HAP-1 (cell line): ENCODE results near the gene CDK8.
"Not testable (repeated sequence)": the region's sequence is repeated elsewhere in the genome, so short reads cannot be mapped to it uniquely, and the experiment has no call there.

ENCODE experiments used
- DNase-seq, 2 experiments: peaks; one replicate each; pipeline ENCODE4 v3.0.0-alpha.2; 2016 to 2020; ENCODE audit warnings: low spot score in 2 of 2
- H3K27me3 ChIP-seq: fragments of 250-450 bp; sonication (Bioruptor Pico); 2 replicates; pipeline ENCODE4 v1.5.1; 2020; ENCODE audit warnings: low read depth, mild to moderate bottlenecking, moderate library complexity
- H3K36me3 ChIP-seq: fragments of 250-450 bp; sonication (Bioruptor Pico); replicated peaks from 2 replicates; pipeline ENCODE4 v1.5.1; 2020; ENCODE audit warnings: mild to moderate bottlenecking
- H3K4me1 ChIP-seq: fragments of 250-450 bp; sonication (Bioruptor Pico); 2 replicates; pipeline ENCODE4 v1.5.1; 2020; ENCODE audit warnings: mild to moderate bottlenecking
- H3K4me3 ChIP-seq: fragments of 250-450 bp; sonication (Bioruptor Pico); 2 replicates; pipeline ENCODE4 v1.5.1; 2020; ENCODE audit warnings: mild to moderate bottlenecking, moderate library complexity
- H3K9me3 ChIP-seq: fragments of 250-450 bp; sonication (Bioruptor Pico); 2 replicates; pipeline ENCODE4 v1.5.1; 2020; ENCODE audit warnings: mild to moderate bottlenecking, moderate library complexity
- in situ Hi-C: fragments of 300-500 bp; cut with MboI; formaldehyde crosslinking; loops from 3 replicates; pipeline ENCODE4 v1.14.3; 2020; ENCODE audit warnings: low sequenced_read_pairs, inconsistent platforms, mixed read lengths

The CDK8 gene

GRCh38 chr13:26262156-26262555 is 8.2 kb downstream of the CDK8 start:
- DNase-seq, result no peak
- Histone ChIP-seq H3K9me3 (no peaks in the 10 kb centered on the region), H3K27me3 (no peaks in the 10 kb centered on the region), H3K36me3 (no peaks in the 10 kb centered on the region), H3K4me3 (no peak overlapping the region), H3K4me1 (peaks cover 6% of the 10 kb centered on the region)
- in situ Hi-C loops, result no loop called here

GRCh38 chr13:26266311-26266710 is 12.4 kb downstream of the CDK8 start:
- in situ Hi-C loops, result no loop called here
- no peaks in the 10 kb centered on the region for H3K36me3 ChIP-seq
- DNase-seq, result no peak
- no peak overlapping the region for H3K4me3 ChIP-seq
- no peaks in the 10 kb centered on the region for H3K9me3 ChIP-seq
- no peaks in the 10 kb centered on the region for H3K27me3 ChIP-seq
- H3K4me1 ChIP-seq, result no peaks in the 10 kb centered on the region

- no peak for DNase-seq
- Histone ChIP-seq H3K4me3 (no peak overlapping the region), H3K36me3 (no peaks in the 10 kb centered on the region), H3K27me3 (no peaks in the 10 kb centered on the region), H3K9me3 (no peaks in the 10 kb centered on the region), H3K4me1 (no peaks in the 10 kb centered on the region)
- in situ Hi-C loops, result no loop called here
Measured at GRCh38 chr13:26270707-26271106, 16.8 kb downstream of the CDK8 start.

- H3K27me3 ChIP-seq, result no peaks in the 10 kb centered on the region
- in situ Hi-C loops, result no loop called here
- H3K36me3 ChIP-seq, result no peaks in the 10 kb centered on the region
- no peaks in the 10 kb centered on the region for H3K9me3 ChIP-seq
- H3K4me1 ChIP-seq, result no peaks in the 10 kb centered on the region
- DNase-seq, result no peak
- no peak overlapping the region for H3K4me3 ChIP-seq
Measured at GRCh38 chr13:26272621-26273020, 18.7 kb downstream of the CDK8 start.

GRCh38 chr13:26280295-26280694 is 26.4 kb downstream of the CDK8 start:
- Histone ChIP-seq H3K9me3 (no peaks in the 10 kb centered on the region), H3K27me3 (no peaks in the 10 kb centered on the region), H3K36me3 (no peaks in the 10 kb centered on the region), H3K4me1 (no peaks in the 10 kb centered on the region), H3K4me3 (no peak overlapping the region)
- no peak for DNase-seq
- in situ Hi-C loops, result no loop called here

- Histone ChIP-seq H3K36me3 (no peaks in the 10 kb centered on the region), H3K27me3 (no peaks in the 10 kb centered on the region), H3K9me3 (no peaks in the 10 kb centered on the region), H3K4me3 (no peak overlapping the region), H3K4me1 (no peaks in the 10 kb centered on the region)
- no peak for DNase-seq
- in situ Hi-C loops, result no loop called here
Measured at GRCh38 chr13:26280822-26281221, 26.9 kb downstream of the CDK8 start.

- H3K9me3 ChIP-seq, in situ Hi-C loops, H3K36me3 ChIP-seq, H3K4me1 ChIP-seq, DNase-seq, H3K4me3 ChIP-seq, H3K27me3 ChIP-seq: not testable (repeated sequence)
Measured at GRCh38 chr13:26285911-26286310, 32.0 kb downstream of the CDK8 start.

GRCh38 chr13:26288838-26289237 is 34.9 kb downstream of the CDK8 start:
- not testable (repeated sequence) for DNase-seq

GRCh38 chr13:26295812-26296211 is 41.9 kb downstream of the CDK8 start:
- Histone ChIP-seq H3K9me3 (no peaks in the 10 kb centered on the region), H3K36me3 (no peaks in the 10 kb centered on the region), H3K4me1 (no peaks in the 10 kb centered on the region; the same call in 1 of the 2 replicates), H3K27me3 (no peaks in the 10 kb centered on the region), H3K4me3 (no peak overlapping the region)
- in situ Hi-C loops, result no loop called here
- DNase-seq, result no peak

More at GRCh38 chr13:26288838-26289237, 34.9 kb downstream of the CDK8 start:
- H3K36me3 ChIP-seq, H3K4me3 ChIP-seq, H3K9me3 ChIP-seq, H3K27me3 ChIP-seq, in situ Hi-C loops, H3K4me1 ChIP-seq: not testable (repeated sequence)

- Histone ChIP-seq H3K27me3 (no peaks in the 10 kb centered on the region), H3K4me3 (no peak overlapping the region), H3K4me1 (no peaks in the 10 kb centered on the region), H3K36me3 (no peaks in the 10 kb centered on the region), H3K9me3 (no peaks in the 10 kb centered on the region)
- in situ Hi-C loops, result no loop called here
- no peak for DNase-seq
Measured at GRCh38 chr13:26299168-26299750, 45.3 kb downstream of the CDK8 start.

- no peak overlapping the region for H3K4me3 ChIP-seq
- H3K9me3 ChIP-seq, result no peaks in the 10 kb centered on the region
- no peaks in the 10 kb centered on the region for H3K4me1 ChIP-seq
- no peak for DNase-seq
- H3K27me3 ChIP-seq, result no peaks in the 10 kb centered on the region
- H3K36me3 ChIP-seq, result no peaks in the 10 kb centered on the region
- in situ Hi-C loops, result no loop called here
Measured at GRCh38 chr13:26300140-26300539, 46.2 kb downstream of the CDK8 start.

GRCh38 chr13:26305676-26306075 is 51.7 kb downstream of the CDK8 start:
- Histone ChIP-seq H3K36me3 (no peaks in the 10 kb centered on the region), H3K4me3 (no peak overlapping the region), H3K27me3 (no peaks in the 10 kb centered on the region), H3K9me3 (no peaks in the 10 kb centered on the region), H3K4me1 (no peaks in the 10 kb centered on the region)
- no peak for DNase-seq
- in situ Hi-C loops, result no loop called here

- H3K9me3 ChIP-seq, result no peaks in the 10 kb centered on the region
- H3K4me3 ChIP-seq, result no peak overlapping the region
- DNase-seq, result no peak
- H3K4me1 ChIP-seq, result no peaks in the 10 kb centered on the region
- in situ Hi-C loops, result no loop called here
- H3K27me3 ChIP-seq, result no peaks in the 10 kb centered on the region
- no peaks in the 10 kb centered on the region for H3K36me3 ChIP-seq
Measured at GRCh38 chr13:26307701-26308100, 53.8 kb downstream of the CDK8 start.

- in situ Hi-C loops, result no loop called here
- H3K27me3 ChIP-seq, result no peaks in the 10 kb centered on the region
- DNase-seq, result no peak
- H3K36me3 ChIP-seq, result no peaks in the 10 kb centered on the region
- no peaks in the 10 kb centered on the region for H3K9me3 ChIP-seq
- no peak overlapping the region for H3K4me3 ChIP-seq
- no peaks in the 10 kb centered on the region for H3K4me1 ChIP-seq
Measured at GRCh38 chr13:26308250-26308649, 54.3 kb downstream of the CDK8 start.

- no peaks in the 10 kb centered on the region for H3K4me1 ChIP-seq
- DNase-seq, result no peak
- no peak overlapping the region for H3K4me3 ChIP-seq
- in situ Hi-C loops, result no loop called here
- H3K36me3 ChIP-seq, result no peaks in the 10 kb centered on the region
- H3K9me3 ChIP-seq, result no peaks in the 10 kb centered on the region
- H3K27me3 ChIP-seq, result no peaks in the 10 kb centered on the region
Measured at GRCh38 chr13:26308836-26309235, 54.9 kb downstream of the CDK8 start.
